ENCODE results near the gene LRP1B.

LRP1B gene

DNA sequence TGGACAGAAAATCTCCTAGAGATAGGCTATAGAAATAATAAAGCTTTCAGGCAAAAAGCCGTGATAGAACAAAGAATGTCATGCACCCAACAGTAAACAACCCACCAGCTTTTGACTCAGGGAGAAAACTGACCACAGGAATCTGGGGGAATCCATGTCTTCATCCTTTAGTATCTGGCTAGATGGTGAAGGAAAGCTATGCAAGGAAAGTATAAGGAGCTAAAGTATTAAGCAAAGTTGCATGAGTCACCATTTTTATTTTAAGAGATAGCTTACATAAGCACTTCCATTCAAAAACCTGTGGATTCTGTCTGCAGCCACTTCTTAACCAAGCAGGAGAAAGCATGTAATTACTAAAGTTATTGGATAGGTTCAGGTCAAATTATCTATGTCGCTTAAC, 363.8 kb downstream of the LRP1B start:
- H3K9me2 ChIP-seq (replicated peaks; ENCODE audit: insufficient read depth, low read length), result no peaks in the 10 kb centered on the region
- no peaks in the 10 kb centered on the region for H3F3A ChIP-seq (ENCODE audit: insufficient read depth, low read length)
- no peak for DNase-seq
- H3K27me3 ChIP-seq (replicated peaks; ENCODE audit: insufficient read depth, low read length), result no peaks in the 10 kb centered on the region
- H3K36me3 ChIP-seq (replicated peaks; ENCODE audit: insufficient read depth, low read length), result no peaks in the 10 kb centered on the region
- no peak overlapping the region for H3K9ac ChIP-seq (ENCODE audit: low read length)
- H3K9me3 ChIP-seq (replicated peaks; ENCODE audit: insufficient read depth, low read length), result no peaks in the 10 kb centered on the region
- no peak overlapping the region for H3K4me3 ChIP-seq (ENCODE audit: low read length)
- H3K79me2 ChIP-seq (ENCODE audit: low read length), result no peaks in the 10 kb centered on the region
- no peak overlapping the region for H2AFZ ChIP-seq (ENCODE audit: low read length)
- no peak overlapping the region for H3K4me2 ChIP-seq (ENCODE audit: low read depth, low read length)
- no peaks in the 10 kb centered on the region for H3K4me1 ChIP-seq (ENCODE audit: low read length)
- H4K20me1 ChIP-seq (ENCODE audit: insufficient read depth, low read length), result no peaks in the 10 kb centered on the region
- no peak overlapping the region for H3K27ac ChIP-seq (ENCODE audit: low read length)
- TF ChIP-seq CTCF (IDR thresholded peaks at IDR 0.05; ENCODE audit: low read length) (no peak), EZH2 (optimal IDR thresholded peaks at IDR 0.05; ENCODE audit: low read depth, low read length) (no peak), EZH2phosphoT487 (IDR thresholded peaks at IDR 0.05; ENCODE audit: low read length) (no peak)

DNA sequence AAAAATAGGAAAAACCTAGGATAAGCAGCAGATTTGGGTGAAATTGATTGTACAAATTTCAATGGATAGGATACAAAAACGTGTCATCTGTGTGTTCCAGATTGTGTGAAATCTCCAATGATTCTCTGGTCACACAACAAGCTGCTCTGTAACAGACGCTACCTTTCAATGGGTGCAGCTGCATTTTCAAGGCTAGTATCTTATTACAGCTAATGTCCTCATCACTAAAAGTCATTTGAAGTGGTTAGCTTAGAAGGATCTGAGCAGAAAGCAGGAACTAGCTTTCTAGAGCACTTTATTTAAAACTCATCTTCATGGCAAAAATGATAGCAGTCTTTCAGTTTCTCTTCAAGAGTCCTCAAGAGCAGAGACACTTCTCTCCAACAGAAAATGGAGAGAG, 364.6 kb downstream of the LRP1B start:
- H3K27me3 ChIP-seq (replicated peaks; ENCODE audit: insufficient read depth, low read length), result no peaks in the 10 kb centered on the region
- TF ChIP-seq EZH2phosphoT487 (IDR thresholded peaks at IDR 0.05; ENCODE audit: low read length), result no peak
- TF ChIP-seq CTCF (IDR thresholded peaks at IDR 0.05; ENCODE audit: low read length), result no peak
- no peak for TF ChIP-seq EZH2 (optimal IDR thresholded peaks at IDR 0.05; ENCODE audit: low read depth, low read length)
- no peaks in the 10 kb centered on the region for H3K79me2 ChIP-seq (ENCODE audit: low read length)
- no peaks in the 10 kb centered on the region for H3F3A ChIP-seq (ENCODE audit: insufficient read depth, low read length)
- no peak overlapping the region for H3K4me3 ChIP-seq (ENCODE audit: low read length)
- H3K36me3 ChIP-seq (replicated peaks; ENCODE audit: insufficient read depth, low read length), result no peaks in the 10 kb centered on the region
- H3K4me2 ChIP-seq (ENCODE audit: low read depth, low read length), result no peak overlapping the region
- no peaks in the 10 kb centered on the region for H4K20me1 ChIP-seq (ENCODE audit: insufficient read depth, low read length)
- H3K9ac ChIP-seq (ENCODE audit: low read length), result no peak overlapping the region
- no peaks in the 10 kb centered on the region for H3K9me3 ChIP-seq (replicated peaks; ENCODE audit: insufficient read depth, low read length)
- no peak overlapping the region for H3K27ac ChIP-seq (ENCODE audit: low read length)
- no peaks in the 10 kb centered on the region for H3K9me2 ChIP-seq (replicated peaks; ENCODE audit: insufficient read depth, low read length)
- no peak overlapping the region for H2AFZ ChIP-seq (ENCODE audit: low read length)
- no peaks in the 10 kb centered on the region for H3K4me1 ChIP-seq (ENCODE audit: low read length)
- DNase-seq, result peak; percentile 14

- no peaks in the 10 kb centered on the region for H3K79me2 ChIP-seq (ENCODE audit: low read length)
- H3K4me3 ChIP-seq (ENCODE audit: low read length), result no peak overlapping the region
- no peaks in the 10 kb centered on the region for H4K20me1 ChIP-seq (ENCODE audit: insufficient read depth, low read length)
- H3K36me3 ChIP-seq (replicated peaks; ENCODE audit: insufficient read depth, low read length), result no peaks in the 10 kb centered on the region
- no peaks in the 10 kb centered on the region for H3K9me3 ChIP-seq (replicated peaks; ENCODE audit: insufficient read depth, low read length)
- no peak overlapping the region for H3K9ac ChIP-seq (ENCODE audit: low read length)
- H3F3A ChIP-seq (ENCODE audit: insufficient read depth, low read length), result no peaks in the 10 kb centered on the region
- no peak overlapping the region for H2AFZ ChIP-seq (ENCODE audit: low read length)
- no peak overlapping the region for H3K4me2 ChIP-seq (ENCODE audit: low read depth, low read length)
- no peak for TF ChIP-seq EZH2phosphoT487 (IDR thresholded peaks at IDR 0.05; ENCODE audit: low read length)
- TF ChIP-seq CTCF (IDR thresholded peaks at IDR 0.05; ENCODE audit: low read length), result no peak
- TF ChIP-seq EZH2 (optimal IDR thresholded peaks at IDR 0.05; ENCODE audit: low read depth, low read length), result no peak
- H3K9me2 ChIP-seq (replicated peaks; ENCODE audit: insufficient read depth, low read length), result no peaks in the 10 kb centered on the region
- H3K27me3 ChIP-seq (replicated peaks; ENCODE audit: insufficient read depth, low read length), result no peaks in the 10 kb centered on the region
- no peak for DNase-seq
- H3K27ac ChIP-seq (ENCODE audit: low read length), result no peak overlapping the region
- H3K4me1 ChIP-seq (ENCODE audit: low read length), result no peaks in the 10 kb centered on the region
Observed at GRCh38 chr2:141748616-141749015, 382.2 kb downstream of the LRP1B start.
